ENCODE results near the gene TLE4. TPM values are rescaled to one million over a fixed set of nuclear protein-coding genes. Genes with fewer than 3 reads are reported as not detected.

The TLE4 gene
- total and polyA plus RNA-seq, 2 experiments from 2014 or later = 45.8 to 72.9 TPM

DNA sequence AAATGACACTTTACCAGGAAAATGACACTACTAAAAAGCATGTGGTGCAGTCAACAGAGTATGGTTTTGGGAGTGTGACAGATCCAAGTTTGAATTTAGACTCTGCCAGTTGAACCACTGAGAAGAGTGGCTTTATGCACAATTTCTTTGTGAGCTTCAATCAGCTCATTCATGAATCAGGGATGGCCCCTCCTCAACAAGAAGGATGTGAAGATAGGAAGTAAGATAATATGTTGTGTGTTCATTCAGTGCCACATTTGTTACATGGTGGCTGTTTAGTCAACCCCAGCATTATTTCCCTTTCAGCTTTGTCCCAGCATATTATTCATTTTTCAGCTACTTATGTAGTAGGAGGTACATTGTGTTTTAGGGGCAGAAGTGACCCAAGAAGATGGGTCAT, 140.1 kb downstream of the TLE4 start:
- Mint-ChIP-seq H3K4me1 (peaks cover 24% of the 10 kb centered on the region), H3K4me3 (no peak overlapping the region), H3K36me3 (ENCODE audit: low read depth) (peaks cover 41% of the 10 kb centered on the region), H3K27me3 (ENCODE audit: insufficient read depth, low read depth, poor library complexity) (peaks cover under 1% of the 10 kb centered on the region), H3K27ac (no peak overlapping the region), H3K9me3 (no peaks in the 10 kb centered on the region)
- Histone ChIP-seq H3K4me3 (no peak overlapping the region), H3K9me2 (ENCODE audit: insufficient read depth) (no peaks in the 10 kb centered on the region), H3K27ac (ENCODE audit: low read depth) (no peak overlapping the region), H3K79me2 (replicated peaks; ENCODE audit: insufficient read depth) (no peaks in the 10 kb centered on the region; the same call in 1 of the 2 replicates), H2AFZ (no peak overlapping the region), H4K20me1 (replicated peaks; ENCODE audit: insufficient read depth) (no peaks in the 10 kb centered on the region), H3F3A (replicated peaks; ENCODE audit: low read depth) (no peaks in the 10 kb centered on the region), H3K4me2 (no peak overlapping the region), H3K36me3 (ENCODE audit: insufficient read depth) (peaks cover 9% of the 10 kb centered on the region; the same call in 1 of the 2 replicates), H3K4me1 (ENCODE audit: insufficient read depth) (peaks cover 22% of the 10 kb centered on the region), H3K27me3 (ENCODE audit: insufficient read depth) (no peaks in the 10 kb centered on the region)
- TF ChIP-seq POLR2AphosphoS5 (IDR thresholded peaks at IDR 0.05; ENCODE audit: low read depth) (no peak), EZH2 (IDR thresholded peaks at IDR 0.05; ENCODE audit: low read depth, unreplicated experiment) (no peak), EZH2phosphoT487 (IDR thresholded peaks at IDR 0.05; ENCODE audit: unreplicated experiment) (no peak), STAT1 (IDR thresholded peaks at IDR 0.05; ENCODE audit: unreplicated experiment) (no peak), ZNF114 (CRISPR knock-in tag; IDR thresholded peaks at IDR 0.05) (no peak), JUNB (IDR thresholded peaks at IDR 0.05; ENCODE audit: unreplicated experiment) (no peak), CREB1 (CRISPR knock-in tag; IDR thresholded peaks at IDR 0.05; ENCODE audit: low read depth) (no peak)
- TF ChIP-seq, protein P1, sequence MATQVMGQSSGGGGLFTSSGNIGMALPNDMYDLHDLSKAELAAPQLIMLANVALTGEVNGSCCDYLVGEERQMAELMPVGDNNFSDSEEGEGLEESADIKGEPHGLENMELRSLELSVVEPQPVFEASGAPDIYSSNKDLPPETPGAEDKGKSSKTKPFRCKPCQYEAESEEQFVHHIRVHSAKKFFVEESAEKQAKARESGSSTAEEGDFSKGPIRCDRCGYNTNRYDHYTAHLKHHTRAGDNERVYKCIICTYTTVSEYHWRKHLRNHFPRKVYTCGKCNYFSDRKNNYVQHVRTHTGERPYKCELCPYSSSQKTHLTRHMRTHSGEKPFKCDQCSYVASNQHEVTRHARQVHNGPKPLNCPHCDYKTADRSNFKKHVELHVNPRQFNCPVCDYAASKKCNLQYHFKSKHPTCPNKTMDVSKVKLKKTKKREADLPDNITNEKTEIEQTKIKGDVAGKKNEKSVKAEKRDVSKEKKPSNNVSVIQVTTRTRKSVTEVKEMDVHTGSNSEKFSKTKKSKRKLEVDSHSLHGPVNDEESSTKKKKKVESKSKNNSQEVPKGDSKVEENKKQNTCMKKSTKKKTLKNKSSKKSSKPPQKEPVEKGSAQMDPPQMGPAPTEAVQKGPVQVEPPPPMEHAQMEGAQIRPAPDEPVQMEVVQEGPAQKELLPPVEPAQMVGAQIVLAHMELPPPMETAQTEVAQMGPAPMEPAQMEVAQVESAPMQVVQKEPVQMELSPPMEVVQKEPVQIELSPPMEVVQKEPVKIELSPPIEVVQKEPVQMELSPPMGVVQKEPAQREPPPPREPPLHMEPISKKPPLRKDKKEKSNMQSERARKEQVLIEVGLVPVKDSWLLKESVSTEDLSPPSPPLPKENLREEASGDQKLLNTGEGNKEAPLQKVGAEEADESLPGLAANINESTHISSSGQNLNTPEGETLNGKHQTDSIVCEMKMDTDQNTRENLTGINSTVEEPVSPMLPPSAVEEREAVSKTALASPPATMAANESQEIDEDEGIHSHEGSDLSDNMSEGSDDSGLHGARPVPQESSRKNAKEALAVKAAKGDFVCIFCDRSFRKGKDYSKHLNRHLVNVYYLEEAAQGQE (IDR thresholded peaks at IDR 0.05; ENCODE audit: unreplicated experiment) = no peak
- ATAC-seq (no peak), DNase-seq (ENCODE audit: low spot score) (no peak)

DNA sequence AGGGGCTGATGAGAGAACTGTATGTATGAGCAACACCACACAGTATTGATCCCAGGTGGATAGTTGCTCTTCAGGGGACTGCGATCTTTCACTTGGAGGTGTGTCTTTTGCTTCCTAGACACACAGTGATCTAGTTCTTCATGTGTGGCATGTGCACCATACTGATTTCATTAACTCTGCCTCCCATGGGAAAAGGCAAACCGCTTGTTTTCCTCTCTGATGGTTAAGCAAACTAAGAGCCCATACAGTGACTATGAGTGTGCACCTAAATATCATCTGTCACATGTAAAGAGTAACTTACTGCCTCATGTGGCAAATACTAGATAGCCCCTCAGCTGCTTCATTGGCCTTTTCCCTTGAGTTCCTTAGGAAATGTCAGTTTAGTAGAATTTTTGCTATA, 147.3 kb downstream of the TLE4 start:
- Mint-ChIP-seq H3K27me3 (ENCODE audit: insufficient read depth, low read depth, poor library complexity) (no peaks in the 10 kb centered on the region), H3K9me3 (no peaks in the 10 kb centered on the region), H3K4me3 (no peak overlapping the region), H3K36me3 (ENCODE audit: low read depth) (peaks cover 27% of the 10 kb centered on the region), H3K4me1 (no peaks in the 10 kb centered on the region), H3K27ac (peak overlapping the region; percentile 12; the same call in 1 of the 2 replicates)
- Histone ChIP-seq H3K4me1 (ENCODE audit: insufficient read depth) (no peaks in the 10 kb centered on the region), H3K9me2 (ENCODE audit: insufficient read depth) (no peaks in the 10 kb centered on the region), H3K4me3 (no peak overlapping the region), H3K4me2 (no peak overlapping the region), H3F3A (replicated peaks; ENCODE audit: low read depth) (no peaks in the 10 kb centered on the region), H3K27ac (ENCODE audit: low read depth) (no peak overlapping the region), H4K20me1 (replicated peaks; ENCODE audit: insufficient read depth) (no peaks in the 10 kb centered on the region; the same call in 1 of the 2 replicates), H3K27me3 (ENCODE audit: insufficient read depth) (no peaks in the 10 kb centered on the region), H3K36me3 (ENCODE audit: insufficient read depth) (peaks cover 30% of the 10 kb centered on the region; the same call in 1 of the 2 replicates), H3K79me2 (replicated peaks; ENCODE audit: insufficient read depth) (no peaks in the 10 kb centered on the region; the same call in 1 of the 2 replicates), H2AFZ (no peak overlapping the region)
- DNase-seq (ENCODE audit: low spot score) (no peak), ATAC-seq (no peak)
- no peak for TF ChIP-seq POLR2AphosphoS5 (IDR thresholded peaks at IDR 0.05; ENCODE audit: low read depth)
- no peak for TF ChIP-seq EZH2 (IDR thresholded peaks at IDR 0.05; ENCODE audit: low read depth, unreplicated experiment)
- TF ChIP-seq STAT1 (IDR thresholded peaks at IDR 0.05; ENCODE audit: unreplicated experiment) = no peak
- TF ChIP-seq, protein P2, sequence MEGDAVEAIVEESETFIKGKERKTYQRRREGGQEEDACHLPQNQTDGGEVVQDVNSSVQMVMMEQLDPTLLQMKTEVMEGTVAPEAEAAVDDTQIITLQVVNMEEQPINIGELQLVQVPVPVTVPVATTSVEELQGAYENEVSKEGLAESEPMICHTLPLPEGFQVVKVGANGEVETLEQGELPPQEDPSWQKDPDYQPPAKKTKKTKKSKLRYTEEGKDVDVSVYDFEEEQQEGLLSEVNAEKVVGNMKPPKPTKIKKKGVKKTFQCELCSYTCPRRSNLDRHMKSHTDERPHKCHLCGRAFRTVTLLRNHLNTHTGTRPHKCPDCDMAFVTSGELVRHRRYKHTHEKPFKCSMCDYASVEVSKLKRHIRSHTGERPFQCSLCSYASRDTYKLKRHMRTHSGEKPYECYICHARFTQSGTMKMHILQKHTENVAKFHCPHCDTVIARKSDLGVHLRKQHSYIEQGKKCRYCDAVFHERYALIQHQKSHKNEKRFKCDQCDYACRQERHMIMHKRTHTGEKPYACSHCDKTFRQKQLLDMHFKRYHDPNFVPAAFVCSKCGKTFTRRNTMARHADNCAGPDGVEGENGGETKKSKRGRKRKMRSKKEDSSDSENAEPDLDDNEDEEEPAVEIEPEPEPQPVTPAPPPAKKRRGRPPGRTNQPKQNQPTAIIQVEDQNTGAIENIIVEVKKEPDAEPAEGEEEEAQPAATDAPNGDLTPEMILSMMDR (conservative IDR thresholded peaks at IDR 0.05; ENCODE audit: low read depth in 2 of 2) = no peak
- TF ChIP-seq, protein P3, sequence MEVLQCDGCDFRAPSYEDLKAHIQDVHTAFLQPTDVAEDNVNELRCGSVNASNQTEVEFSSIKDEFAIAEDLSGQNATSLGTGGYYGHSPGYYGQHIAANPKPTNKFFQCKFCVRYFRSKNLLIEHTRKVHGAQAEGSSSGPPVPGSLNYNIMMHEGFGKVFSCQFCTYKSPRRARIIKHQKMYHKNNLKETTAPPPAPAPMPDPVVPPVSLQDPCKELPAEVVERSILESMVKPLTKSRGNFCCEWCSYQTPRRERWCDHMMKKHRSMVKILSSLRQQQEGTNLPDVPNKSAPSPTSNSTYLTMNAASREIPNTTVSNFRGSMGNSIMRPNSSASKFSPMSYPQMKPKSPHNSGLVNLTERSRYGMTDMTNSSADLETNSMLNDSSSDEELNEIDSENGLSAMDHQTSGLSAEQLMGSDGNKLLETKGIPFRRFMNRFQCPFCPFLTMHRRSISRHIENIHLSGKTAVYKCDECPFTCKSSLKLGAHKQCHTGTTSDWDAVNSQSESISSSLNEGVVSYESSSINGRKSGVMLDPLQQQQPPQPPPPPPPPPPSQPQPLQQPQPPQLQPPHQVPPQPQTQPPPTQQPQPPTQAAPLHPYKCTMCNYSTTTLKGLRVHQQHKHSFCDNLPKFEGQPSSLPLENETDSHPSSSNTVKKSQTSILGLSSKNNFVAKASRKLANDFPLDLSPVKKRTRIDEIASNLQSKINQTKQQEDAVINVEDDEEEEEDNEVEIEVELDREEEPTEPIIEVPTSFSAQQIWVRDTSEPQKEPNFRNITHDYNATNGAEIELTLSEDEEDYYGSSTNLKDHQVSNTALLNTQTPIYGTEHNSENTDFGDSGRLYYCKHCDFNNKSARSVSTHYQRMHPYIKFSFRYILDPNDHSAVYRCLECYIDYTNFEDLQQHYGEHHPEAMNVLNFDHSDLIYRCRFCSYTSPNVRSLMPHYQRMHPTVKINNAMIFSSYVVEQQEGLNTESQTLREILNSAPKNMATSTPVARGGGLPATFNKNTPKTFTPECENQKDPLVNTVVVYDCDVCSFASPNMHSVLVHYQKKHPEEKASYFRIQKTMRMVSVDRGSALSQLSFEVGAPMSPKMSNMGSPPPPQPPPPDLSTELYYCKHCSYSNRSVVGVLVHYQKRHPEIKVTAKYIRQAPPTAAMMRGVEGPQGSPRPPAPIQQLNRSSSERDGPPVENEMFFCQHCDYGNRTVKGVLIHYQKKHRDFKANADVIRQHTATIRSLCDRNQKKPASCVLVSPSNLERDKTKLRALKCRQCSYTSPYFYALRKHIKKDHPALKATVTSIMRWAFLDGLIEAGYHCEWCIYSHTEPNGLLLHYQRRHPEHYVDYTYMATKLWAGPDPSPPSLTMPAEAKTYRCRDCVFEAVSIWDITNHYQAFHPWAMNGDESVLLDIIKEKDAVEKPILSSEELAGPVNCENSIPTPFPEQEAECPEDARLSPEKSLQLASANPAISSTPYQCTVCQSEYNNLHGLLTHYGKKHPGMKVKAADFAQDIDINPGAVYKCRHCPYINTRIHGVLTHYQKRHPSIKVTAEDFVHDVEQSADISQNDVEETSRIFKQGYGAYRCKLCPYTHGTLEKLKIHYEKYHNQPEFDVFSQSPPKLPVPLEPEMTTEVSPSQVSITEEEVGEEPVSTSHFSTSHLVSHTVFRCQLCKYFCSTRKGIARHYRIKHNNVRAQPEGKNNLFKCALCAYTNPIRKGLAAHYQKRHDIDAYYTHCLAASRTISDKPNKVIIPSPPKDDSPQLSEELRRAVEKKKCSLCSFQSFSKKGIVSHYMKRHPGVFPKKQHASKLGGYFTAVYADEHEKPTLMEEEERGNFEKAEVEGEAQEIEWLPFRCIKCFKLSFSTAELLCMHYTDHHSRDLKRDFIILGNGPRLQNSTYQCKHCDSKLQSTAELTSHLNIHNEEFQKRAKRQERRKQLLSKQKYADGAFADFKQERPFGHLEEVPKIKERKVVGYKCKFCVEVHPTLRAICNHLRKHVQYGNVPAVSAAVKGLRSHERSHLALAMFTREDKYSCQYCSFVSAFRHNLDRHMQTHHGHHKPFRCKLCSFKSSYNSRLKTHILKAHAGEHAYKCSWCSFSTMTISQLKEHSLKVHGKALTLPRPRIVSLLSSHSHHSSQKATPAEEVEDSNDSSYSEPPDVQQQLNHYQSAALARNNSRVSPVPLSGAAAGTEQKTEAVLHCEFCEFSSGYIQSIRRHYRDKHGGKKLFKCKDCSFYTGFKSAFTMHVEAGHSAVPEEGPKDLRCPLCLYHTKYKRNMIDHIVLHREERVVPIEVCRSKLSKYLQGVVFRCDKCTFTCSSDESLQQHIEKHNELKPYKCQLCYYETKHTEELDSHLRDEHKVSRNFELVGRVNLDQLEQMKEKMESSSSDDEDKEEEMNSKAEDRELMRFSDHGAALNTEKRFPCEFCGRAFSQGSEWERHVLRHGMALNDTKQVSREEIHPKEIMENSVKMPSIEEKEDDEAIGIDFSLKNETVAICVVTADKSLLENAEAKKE (CRISPR knock-in tag; IDR thresholded peaks at IDR 0.05) = no peak
- TF ChIP-seq CREB1 (CRISPR knock-in tag; IDR thresholded peaks at IDR 0.05; ENCODE audit: low read depth) = no peak
- no peak for TF ChIP-seq JUNB (IDR thresholded peaks at IDR 0.05; ENCODE audit: unreplicated experiment)
- no peak for TF ChIP-seq ZNF114 (CRISPR knock-in tag; IDR thresholded peaks at IDR 0.05)

Data from GM23338 (cell line).